ENCODE data around the gene EPHB6.

The EPHB6 gene

GRCh38 chr7:142876236-142876960 lies 21.5 kb downstream of the EPHB6 start:
- H3K4me3 ChIP-seq (ENCODE audit: low read depth, low read length), result no peak overlapping the region

DNA sequence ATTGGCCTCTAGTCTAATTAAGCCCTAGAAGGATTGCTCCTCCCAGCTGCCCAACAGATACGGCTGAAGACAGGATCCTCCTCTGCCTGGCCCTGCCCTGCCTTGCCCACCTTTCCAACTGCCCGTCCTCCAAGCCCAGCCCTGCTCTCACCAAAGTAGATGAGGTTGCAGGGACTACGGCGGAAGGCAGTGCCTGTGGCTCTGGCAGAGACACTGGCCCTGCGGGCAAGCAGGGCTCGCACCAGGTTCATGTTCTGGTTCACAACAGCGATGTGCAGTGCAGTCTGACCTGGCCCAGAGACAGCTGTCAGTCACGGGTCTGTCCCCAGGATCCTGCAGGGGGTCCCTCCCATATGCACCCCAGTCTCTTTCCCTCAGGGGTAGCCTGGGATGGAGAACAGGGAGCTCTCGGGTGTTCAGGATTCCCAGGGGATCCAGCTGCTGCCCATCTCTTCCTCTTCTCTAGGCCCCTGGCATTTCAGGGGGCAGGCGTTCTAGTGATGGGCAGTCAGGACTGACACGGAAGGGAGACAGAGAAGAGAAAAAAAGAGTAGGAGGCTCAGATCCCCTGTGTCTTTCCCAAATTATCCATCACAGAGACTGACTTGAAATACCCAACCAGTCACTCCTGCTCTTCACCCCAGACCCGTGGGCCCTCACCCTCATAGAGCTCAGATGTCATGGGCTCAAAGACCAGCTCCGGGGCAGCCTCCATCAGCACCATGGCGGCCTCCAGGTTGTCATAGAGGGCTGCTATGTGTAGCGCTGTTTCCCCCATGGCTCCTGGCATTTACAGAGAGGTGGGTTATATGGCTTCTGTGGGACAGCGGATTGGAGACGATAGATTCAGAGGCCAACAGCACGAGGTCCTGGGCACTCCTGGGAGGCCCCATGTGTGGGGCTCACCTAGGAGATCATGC lies 22.4 kb downstream of the EPHB6 start:
- no peak overlapping the region for H3K4me3 ChIP-seq (ENCODE audit: low read depth, low read length)

- no peak overlapping the region for H3K4me3 ChIP-seq (ENCODE audit: low read depth, low read length)
Measured at GRCh38 chr7:142878315-142878714, 23.4 kb downstream of the EPHB6 start.

- no peak overlapping the region for H3K4me3 ChIP-seq (ENCODE audit: low read depth, low read length)
Measured at GRCh38 chr7:142879060-142879459, 24.2 kb downstream of the EPHB6 start.

GRCh38 chr7:142880876-142881505 lies 26.1 kb downstream of the EPHB6 start:
- H3K4me3 ChIP-seq (ENCODE audit: low read depth, low read length), result no peak overlapping the region

GRCh38 chr7:142881586-142882337 lies 26.9 kb downstream of the EPHB6 start:
- H3K4me3 ChIP-seq (ENCODE audit: low read depth, low read length), result no peak overlapping the region

DNA sequence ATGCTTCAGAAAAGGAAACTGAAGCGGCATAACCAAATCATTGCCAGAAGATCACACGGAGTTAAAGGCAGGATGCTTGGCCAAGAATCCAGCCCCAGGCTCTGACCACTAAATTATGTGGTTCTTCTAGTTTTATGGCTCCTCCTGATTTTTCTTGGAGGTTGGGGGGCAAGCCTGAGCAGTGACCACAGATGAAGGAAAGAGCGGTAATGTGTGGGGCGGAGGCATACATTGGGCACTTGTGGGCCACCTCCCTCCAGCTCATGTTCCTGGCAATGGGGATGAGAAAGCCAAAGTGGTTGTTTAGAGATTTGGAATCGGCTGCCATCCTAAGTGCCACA lies 27.4 kb downstream of the EPHB6 start:
- H3K4me3 ChIP-seq (ENCODE audit: low read depth, low read length), result no peak overlapping the region

DNA sequence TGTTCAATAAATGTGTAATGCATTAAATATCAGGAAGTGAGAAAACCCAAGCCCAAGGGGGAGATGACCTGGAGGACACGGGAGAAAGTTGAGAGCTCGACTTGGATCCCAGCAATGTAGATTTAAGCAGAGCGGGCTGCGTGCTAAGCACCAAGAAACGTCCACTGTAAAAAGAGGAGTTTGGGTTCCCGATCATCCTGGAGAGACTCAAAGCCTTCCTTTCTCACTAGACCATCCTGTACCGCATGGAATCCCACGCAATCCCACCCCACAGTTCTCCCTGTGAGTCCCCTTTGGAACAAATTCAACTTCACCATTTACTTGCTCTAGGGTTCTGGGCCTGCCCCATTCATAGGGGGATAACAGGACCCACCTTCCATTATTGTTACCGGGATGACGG lies 28.3 kb downstream of the EPHB6 start:
- no peak overlapping the region for H3K4me3 ChIP-seq (ENCODE audit: low read depth, low read length)

DNA sequence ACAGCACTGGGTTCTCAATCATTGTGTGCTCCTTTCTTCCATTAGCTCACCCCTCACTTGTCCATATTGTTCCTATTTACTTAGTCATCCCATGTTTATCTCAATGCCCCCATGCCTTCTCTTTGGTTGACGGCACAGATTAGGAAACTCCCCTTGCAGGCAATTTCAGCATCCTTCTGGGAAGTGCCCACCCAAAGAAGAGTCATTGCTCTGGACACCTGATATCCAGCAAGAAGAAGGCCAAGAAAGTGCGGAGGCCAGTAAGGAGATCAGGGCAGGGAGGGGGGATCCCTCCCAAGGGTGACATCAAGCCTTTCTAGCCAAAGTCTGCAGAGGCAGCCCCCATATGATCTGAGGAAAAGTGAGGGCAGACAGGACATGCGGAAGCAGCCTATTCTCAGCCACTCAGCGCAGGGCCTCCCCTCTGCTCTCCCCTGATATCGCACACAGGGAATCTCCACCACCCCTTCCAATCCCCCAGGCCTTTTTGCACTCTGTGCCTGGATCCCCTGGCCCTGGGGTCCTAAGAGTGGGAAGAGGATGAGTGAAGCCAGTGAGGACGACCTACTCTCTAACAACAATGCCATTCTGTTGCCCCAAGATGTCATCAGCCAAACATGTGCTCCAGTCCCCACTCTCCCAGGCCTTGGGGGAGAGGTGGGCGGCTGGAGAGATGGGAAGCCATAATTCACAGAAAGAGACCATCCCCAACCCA lies 28.9 kb downstream of the EPHB6 start:
- no peak overlapping the region for H3K4me3 ChIP-seq (ENCODE audit: low read depth, low read length)

GRCh38 chr7:142884286-142884640 lies 29.4 kb downstream of the EPHB6 start:
- H3K4me3 ChIP-seq (ENCODE audit: low read depth, low read length), result no peak overlapping the region

DNA sequence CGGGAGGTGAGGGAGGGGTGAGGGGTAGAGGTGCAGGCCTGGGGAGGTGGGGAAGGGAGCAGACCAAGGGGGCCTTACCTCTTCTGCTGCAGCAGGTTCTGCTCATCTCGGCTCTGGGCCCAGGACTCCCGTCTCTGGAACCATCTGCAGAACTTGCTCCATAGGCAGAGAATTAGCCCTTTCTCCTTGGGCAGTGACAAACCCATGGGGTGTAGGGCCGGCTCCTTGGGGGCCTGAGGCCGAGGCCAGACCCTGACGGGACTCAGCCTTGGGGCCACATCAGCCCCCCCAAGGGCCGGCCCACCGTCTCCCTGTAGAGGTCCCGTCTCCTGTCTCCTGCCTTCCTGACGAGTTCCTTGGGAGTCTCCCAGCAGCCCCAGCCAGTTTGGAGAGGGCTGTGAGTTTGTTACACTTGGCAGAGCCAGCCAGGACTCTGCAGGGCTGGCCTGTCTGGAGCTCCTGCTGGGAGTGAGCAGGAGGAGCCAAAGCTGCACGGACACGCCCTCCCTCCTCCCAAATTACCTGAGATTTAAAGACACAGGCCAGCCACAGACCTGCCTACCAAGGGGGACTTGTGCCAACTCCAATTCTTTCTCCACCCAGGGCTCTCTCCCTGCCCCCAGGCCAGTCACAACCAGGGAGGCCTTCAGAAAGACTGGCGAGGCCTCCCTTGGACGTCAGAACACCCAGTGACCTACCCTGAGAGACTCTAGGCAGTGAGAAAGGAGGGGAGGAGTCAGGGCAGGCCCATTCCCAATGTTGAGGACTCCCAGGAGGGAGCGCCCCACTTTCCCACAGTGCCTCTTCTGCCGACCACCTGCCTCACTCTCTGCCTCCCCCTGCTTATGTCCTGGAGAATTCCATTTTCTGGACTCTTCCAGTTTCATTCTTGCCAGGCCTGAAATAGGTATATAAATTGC lies 30.7 kb downstream of the EPHB6 start, which contains the start of gene TRPV6:
TSS of gene TRPV6 (minus strand) at position 435 of the 920 bp plus-strand sequence.
- H3K4me3 ChIP-seq (ENCODE audit: low read depth, low read length), result no peak within 1 kb of the TSS

GRCh38 chr7:142886866-142887265 lies 32.0 kb downstream of the EPHB6 start:
- H3K4me3 ChIP-seq (ENCODE audit: low read depth, low read length), result no peak overlapping the region

DNA sequence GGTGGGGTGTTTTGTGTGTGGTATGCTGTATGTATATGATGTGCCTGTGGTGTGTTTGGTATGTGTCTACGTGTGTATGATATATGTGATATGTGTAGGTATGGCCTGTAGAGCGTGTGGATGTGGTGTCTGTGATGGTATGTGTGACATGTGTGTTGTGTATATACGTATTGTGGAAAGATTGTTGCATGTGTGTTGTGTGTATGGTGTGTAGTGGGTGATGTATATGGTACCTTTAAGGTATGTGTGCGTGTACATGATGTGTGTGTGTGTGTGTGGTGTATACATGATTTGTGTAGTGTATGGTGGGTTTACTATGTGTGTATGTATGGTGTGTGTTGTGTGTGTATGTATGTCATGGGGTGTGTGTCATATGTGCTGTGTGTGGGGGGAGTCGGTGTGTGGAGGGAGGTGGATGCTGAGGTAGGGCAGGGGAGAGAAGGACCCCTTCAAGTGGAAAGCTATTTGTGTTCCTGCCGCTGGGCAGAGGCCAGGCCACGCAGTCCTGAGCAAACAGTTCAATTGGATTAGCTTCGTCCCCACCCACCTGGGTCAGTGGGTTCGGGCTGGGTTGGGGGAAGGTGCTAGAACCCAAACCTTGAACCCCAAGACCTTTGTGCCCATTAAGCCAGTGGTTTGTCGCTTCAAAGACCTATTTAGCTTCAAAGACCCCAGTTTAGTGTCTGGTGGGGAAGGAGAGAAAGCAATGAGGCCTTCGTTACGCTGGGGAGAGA lies 32.6 kb downstream of the EPHB6 start:
- no peak overlapping the region for H3K4me3 ChIP-seq (ENCODE audit: low read depth, low read length)

DNA sequence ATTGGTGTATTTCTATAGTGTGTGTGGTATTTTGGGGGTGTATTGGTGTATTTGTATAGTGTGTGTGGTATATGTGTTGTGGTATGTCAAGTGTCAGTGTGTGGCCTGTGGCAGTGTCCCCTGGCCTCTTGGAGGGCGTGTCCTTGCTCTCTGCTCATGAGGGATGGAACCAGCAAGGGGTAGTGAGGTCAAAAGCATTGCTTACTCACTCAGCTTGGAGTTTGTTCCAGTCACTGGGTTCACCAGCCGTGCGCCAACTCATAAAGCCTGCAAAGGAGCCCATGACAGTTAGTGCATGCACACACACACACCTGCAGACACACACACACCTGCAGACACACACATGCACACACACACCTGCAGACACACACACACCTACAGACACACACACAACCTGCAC lies 34.9 kb downstream of the EPHB6 start:
- H3K4me3 ChIP-seq (ENCODE audit: low read depth, low read length), result no peak overlapping the region

GRCh38 chr7:142890874-142891485 lies 36.1 kb downstream of the EPHB6 start:
- H3K4me3 ChIP-seq (ENCODE audit: low read depth, low read length), result no peak overlapping the region

DNA sequence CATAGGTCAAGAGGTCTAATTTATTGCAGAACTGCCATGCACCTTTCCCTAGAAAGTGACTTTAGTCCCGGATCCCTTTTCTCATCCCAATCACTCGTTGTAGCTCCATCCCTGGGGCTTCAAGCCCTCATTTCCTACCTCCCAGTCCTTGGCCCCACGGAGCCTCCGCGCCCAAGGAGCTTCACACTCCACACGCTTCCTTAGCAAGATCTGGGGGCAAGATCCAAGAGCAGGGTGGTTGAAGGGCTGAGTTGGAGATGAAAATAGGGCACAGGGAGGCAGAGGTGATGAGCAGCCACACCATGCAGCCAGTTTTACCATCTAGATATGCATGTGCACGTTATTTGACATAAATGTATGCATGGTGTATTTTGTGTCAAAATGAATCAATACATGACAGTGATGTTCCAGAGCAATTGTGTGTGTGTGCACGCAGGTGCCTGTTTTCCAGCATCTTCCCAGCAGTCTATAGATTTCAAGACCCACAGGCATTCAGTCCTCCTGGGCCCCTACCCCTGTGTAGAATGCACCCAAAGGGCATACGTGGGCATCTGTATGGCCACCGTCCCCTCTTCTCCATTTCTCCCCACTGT lies 36.7 kb downstream of the EPHB6 start:
- H3K4me3 ChIP-seq (ENCODE audit: low read depth, low read length), result no peak overlapping the region

DNA sequence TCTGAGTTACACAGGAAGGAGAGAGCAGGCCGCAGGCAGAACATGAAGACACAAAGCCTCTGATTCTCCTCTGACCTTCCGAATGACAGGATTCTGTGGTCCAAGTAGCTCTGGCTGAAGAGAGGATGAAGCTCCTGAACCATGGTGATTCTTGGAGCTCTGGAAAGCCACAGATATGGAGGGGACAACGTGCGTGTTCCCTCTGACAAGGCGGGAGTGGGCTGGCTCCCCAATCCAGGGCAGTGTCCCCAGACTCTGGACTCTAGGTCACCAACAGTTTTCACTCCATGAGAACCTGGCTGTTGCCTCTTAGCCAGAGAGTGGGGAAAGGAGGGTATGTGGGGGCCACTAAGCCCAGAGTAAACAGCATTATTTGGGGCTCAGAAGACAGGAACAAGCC lies 38.1 kb downstream of the EPHB6 start:
- no peak overlapping the region for H3K4me3 ChIP-seq (ENCODE audit: low read depth, low read length)
